ENCODE measurements around the gene MAPKAPK2.
"Not testable (repeated sequence)": the region's sequence is repeated elsewhere in the genome, so short reads cannot be mapped to it uniquely, and the experiment has no call there.

DNA sequence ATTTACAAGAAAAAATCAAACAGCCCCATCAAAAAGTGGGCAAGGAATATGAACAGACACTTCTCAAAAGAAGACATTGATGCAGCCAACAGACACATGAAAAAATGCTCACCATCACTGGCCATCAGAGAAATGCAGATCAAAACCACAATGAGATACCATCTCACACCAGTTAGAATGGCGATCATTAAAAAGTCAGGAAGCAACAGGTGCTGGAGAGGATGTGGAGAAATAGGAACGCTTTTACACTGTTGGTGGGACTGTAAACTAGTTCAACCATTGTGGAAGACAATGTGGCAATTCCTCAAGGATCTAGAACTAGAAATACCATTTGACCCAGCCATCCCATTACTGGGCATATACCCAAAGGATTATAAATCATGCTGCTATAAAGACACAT is 42.6 kb upstream of the MAPKAPK2 start:
- TF ChIP-seq, protein P1, sequence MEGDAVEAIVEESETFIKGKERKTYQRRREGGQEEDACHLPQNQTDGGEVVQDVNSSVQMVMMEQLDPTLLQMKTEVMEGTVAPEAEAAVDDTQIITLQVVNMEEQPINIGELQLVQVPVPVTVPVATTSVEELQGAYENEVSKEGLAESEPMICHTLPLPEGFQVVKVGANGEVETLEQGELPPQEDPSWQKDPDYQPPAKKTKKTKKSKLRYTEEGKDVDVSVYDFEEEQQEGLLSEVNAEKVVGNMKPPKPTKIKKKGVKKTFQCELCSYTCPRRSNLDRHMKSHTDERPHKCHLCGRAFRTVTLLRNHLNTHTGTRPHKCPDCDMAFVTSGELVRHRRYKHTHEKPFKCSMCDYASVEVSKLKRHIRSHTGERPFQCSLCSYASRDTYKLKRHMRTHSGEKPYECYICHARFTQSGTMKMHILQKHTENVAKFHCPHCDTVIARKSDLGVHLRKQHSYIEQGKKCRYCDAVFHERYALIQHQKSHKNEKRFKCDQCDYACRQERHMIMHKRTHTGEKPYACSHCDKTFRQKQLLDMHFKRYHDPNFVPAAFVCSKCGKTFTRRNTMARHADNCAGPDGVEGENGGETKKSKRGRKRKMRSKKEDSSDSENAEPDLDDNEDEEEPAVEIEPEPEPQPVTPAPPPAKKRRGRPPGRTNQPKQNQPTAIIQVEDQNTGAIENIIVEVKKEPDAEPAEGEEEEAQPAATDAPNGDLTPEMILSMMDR (optimal IDR thresholded peaks at IDR 0.05 in 1 of 3, IDR thresholded peaks at IDR 0.05 in 1 of 3, conservative IDR thresholded peaks at IDR 0.05 in 1 of 3; ENCODE audit: extremely low read depth in 1 of 3, insufficient read depth in 2 of 3, low read length in 3 of 3): not testable (repeated sequence)
- TF ChIP-seq EZH2 (IDR thresholded peaks at IDR 0.05; ENCODE audit: low read length): not testable (repeated sequence)
